GM18951 (cell line): ENCODE results near the gene PTPRG.

Source experiments
- POLR2A ChIP-seq: IDR thresholded peaks from 4 replicates; pipeline ENCODE4 v1.6.1; 2011; ENCODE audit warnings: mild to moderate bottlenecking; ENCODE audit not compliant: insufficient read length, insufficient read depth; ENCODE audit errors: extremely low read depth
- in situ Hi-C: fragments of 300-500 bp; cut with MboI; formaldehyde crosslinking; loops from one replicate; pipeline ENCODE4 v1.12.0; 2022; ENCODE audit warnings: low sequenced_read_pairs, mixed read lengths, inconsistent platforms; ENCODE audit not compliant: unreplicated experiment

Gene PTPRG

DNA sequence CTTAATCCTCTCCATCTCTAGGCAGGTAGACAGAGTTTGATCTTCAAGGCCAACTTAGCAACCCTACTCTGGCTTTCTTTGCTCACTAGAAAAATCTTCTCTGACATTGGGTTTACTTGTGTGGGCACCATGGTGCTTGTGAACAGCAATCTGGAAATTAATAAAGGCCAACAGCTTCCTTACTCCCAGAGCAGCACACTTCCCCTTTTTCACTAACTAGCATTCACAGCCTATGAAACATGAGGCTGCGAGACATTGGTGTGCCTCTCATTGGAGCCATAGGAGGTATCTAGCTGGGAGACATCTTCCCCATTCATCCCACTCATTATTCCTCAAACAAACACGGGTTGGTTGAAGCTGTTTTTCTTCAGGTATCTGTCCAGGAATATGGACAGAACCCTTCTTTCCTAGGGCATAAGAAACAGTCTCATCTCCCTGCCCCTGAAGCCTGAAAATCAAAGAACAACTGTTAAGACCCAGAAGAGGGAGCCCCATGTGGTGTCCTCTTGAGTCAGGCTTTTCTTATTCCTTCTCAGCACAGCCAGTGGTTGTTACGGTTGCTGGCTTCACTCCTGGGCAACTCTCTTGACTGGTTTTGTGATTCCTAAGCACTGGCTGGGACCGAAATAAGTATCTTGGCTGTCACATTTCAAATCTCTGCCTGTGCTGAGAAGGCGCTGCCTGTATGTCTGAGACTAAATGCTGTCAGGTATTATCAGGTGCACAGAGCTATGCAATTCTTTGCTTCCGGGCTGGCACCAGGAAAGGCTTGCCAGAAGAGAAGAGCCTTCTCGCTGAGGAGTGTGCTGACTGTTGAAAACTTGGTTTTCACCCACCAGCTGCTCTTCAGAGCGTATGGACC, 617.6 kb downstream of the PTPRG start:
- in situ Hi-C loops = loop anchor here (25.0 kb wide), 1 partner anchor 317 kb away; no protein-coding TSS in a partner anchor
- no peak for TF ChIP-seq POLR2A

DNA sequence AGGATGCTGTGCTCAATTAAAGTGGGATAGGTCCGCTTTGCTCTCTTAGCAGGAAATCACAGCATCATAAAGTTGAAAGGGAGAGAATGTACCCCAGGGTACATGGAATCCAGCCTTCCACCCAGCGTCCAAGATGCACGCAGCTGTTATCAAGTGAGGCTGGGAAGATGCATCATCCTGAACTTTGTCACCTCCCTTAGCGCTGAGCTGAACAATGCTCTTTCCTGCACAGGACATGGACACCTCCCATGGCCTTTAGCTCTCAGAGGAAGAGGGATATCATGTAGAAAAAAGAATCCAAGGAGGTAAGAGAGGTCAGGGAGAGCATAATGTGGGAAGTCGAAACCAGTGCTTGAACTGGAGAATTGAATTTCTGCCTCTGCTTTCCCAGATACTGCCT, 619.1 kb downstream of the PTPRG start:
- in situ Hi-C loops = loop anchor here (25.0 kb wide), 1 partner anchor 318 kb away; no protein-coding TSS in a partner anchor
- no peak for TF ChIP-seq POLR2A

DNA sequence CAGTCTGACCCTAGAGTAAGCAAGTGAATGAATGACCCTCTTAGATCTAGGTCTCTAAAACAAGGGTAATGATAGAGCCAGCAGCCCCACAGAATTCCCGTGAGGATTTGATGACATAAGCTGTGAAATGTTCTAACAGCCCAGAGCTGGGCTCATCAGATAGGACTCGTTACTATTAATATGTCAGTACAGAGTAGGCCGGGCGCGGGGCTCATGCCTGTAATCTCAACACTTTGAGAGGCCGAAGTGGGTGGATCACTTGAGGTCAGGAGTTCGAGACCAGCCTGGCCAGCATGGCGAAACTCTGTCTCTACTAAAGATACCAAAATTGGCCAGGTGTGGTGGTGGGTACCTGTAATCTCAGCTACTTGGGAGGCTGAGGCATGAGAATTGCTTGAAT, 621.7 kb downstream of the PTPRG start:
- in situ Hi-C loops = loop anchor here (25.0 kb wide), 1 partner anchor 321 kb away; no protein-coding TSS in a partner anchor
- no peak for TF ChIP-seq POLR2A

DNA sequence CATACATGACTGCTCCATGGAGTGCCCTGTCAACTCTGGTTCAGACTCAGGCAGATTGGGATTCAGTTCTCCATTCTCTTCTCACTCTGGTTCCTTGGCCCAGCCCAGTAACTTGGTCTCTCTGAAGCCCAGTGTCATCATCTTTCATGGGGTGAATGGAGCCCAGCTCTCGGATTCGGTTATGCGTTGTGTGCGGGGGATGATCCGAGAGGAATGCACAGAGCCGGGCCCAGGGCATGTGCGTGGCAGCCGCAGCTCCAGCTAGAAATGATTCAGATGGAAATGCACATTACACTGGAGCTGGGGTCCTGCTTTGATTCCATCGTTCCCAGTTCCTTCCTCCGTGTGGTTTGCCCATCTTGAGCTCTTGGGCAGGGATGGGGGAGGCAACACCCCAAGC, 622.6 kb downstream of the PTPRG start:
- in situ Hi-C loops = loop anchor here (25.0 kb wide), 1 partner anchor 322 kb away; no protein-coding TSS in a partner anchor
- TF ChIP-seq POLR2A = no peak

DNA sequence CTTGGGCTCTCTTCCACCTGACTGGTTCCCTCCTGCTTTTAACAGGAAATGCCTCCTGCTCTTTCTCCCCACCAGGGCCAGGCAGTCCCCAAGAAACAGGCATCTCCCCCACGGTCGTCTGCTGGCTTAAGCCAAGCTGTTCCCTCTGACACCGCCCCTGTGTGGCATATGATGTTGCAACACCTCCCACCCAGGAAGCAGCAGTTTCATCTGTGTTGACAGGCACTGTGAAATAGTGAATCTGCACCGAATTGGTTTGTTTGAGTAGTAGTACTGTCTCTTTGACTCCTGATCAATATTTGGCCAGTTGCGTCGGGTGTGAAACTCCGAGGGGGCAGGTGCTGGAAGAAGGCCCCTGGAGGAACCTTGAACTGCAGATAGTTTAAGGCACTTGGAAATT, 623.2 kb downstream of the PTPRG start:
- in situ Hi-C loops = loop anchor here (25.0 kb wide), 1 partner anchor 322 kb away; no protein-coding TSS in a partner anchor
- TF ChIP-seq POLR2A = no peak

DNA sequence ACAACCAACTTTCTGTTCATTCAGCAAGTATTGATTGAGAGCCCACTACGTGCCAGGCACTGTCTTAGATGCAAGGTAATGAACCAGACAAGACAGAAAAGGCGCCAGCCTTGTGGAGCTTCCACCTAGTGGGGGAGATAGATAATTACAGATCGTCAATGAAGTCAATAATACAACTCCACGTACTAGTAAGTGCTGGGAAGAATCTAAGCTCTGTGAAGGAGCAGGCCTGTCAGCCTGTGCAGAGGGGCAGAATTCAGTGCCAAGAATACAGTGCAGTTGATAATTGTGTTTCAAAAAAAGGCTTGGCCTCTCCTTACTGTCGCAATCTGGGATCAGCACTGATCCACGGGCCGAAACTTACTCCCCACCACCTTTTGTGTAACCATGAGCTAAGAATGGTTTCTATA, 625.7 kb downstream of the PTPRG start:
- in situ Hi-C loops = loop anchor here (25.0 kb wide), 1 partner anchor 325 kb away; no protein-coding TSS in a partner anchor
- TF ChIP-seq POLR2A = no peak

DNA sequence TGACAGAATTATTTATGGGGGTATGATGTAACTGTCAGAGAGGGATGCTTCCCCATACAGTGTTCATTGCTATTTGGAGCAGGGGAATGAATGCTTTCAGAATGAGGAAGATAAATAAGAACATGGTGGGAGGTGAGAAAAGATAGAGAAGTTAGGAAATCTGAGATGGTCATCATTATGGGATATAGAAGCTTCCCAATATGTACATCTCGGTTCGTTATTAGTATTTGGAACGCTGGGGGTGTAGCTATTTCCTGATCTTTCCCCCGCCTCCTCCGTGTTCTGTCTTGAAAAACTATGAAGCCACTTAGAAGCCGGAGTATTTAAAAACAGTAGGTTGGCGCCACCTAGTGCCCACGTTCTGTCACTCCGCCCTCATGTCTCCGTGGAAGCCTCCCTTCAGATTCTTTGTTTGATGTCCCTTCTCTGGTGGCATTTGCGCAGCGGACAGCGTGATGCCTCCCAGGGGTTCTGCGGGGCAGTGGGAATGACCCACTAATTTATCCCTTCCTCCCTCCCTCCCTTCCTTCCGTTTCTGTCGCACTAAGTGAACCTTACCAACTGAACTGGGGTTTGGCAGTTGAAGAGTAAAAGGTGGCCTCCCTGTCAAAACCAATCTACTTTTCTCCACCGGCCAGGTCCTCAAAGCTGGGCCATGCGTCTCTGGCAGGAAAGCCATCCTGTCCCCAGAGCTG, 627.5 kb downstream of the PTPRG start:
- TF ChIP-seq POLR2A = no peak
- in situ Hi-C loops = loop anchor here (25.0 kb wide), 1 partner anchor 327 kb away; no protein-coding TSS in a partner anchor

DNA sequence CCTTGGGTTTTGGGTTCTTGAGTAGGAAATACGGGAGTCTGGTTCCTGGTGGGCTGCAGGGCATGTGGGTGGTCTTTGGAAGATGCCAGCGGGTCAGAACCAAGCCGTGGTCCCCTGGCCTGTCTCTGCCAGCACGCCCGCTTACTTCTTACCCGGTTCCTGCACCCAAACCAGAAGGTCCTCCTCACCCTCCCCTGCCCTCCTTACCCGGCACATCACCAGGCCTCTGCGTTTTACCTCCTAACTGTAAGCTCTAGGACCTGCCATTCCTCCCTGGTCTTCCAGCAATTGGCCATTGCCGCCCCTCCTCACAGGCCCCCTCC, 628.0 kb downstream of the PTPRG start:
- in situ Hi-C loops = loop anchor here (25.0 kb wide), 1 partner anchor 327 kb away; no protein-coding TSS in a partner anchor

DNA sequence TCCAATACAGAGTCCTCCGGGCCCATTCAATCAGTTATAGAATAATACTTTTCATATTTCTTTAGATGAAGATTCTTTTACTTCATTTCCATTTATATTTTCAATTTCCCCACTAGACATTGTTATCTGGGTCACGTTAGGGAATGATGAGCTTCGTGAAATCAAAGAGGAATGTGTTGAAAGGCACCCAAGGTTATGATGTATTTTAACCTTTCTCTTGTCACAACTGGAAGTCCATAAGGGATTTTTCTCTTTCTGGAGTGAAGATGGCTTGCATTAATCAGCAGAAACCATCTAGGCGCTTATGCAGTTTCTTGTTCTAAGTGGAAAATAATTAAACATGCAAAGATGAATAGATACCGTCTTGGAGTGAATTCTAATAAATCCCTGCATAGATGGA, 631.5 kb downstream of the PTPRG start:
- no peak for TF ChIP-seq POLR2A
- in situ Hi-C loops = loop anchor here (25.0 kb wide), 1 partner anchor 331 kb away; no protein-coding TSS in a partner anchor

More for the DNA sequence above, 628.0 kb downstream of the PTPRG start:
- no peak for TF ChIP-seq POLR2A

DNA sequence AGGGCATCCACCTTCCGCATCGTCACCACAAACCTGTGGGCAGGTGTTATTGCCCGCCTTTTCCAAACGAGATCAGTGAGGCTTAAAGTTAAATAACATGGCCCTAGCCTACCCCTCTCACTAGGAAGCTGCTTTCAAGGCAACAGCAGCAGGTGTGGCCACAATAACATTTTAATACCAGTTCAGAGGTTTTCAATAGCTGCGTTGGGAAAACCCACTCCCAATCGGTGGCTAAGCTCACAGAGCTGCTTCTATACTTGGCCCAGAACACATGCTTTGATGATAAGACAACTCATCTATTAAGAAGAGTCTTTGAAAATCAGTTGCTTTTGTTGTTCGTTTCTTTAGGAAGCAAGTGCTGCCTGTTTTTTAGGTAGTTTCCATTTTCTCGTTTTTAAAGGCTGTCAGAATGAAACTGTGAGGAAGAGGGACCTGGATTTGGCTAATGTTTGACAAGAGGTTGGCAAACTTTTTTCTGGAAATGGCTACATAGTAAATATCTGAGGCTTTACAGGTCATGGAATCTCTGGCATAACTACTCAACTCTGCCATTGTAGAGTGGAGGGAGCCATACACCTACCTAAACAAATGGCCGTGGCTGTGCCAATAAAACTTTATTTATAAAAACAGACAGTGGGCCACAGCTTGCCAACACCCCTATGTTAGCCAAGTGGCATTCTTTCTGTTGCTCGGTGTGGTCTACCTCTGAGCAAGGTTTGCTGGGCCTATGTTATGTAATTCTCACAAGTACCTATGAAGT, 632.4 kb downstream of the PTPRG start:
- in situ Hi-C loops = loop anchor here (25.0 kb wide), 1 partner anchor 331 kb away; no protein-coding TSS in a partner anchor

DNA sequence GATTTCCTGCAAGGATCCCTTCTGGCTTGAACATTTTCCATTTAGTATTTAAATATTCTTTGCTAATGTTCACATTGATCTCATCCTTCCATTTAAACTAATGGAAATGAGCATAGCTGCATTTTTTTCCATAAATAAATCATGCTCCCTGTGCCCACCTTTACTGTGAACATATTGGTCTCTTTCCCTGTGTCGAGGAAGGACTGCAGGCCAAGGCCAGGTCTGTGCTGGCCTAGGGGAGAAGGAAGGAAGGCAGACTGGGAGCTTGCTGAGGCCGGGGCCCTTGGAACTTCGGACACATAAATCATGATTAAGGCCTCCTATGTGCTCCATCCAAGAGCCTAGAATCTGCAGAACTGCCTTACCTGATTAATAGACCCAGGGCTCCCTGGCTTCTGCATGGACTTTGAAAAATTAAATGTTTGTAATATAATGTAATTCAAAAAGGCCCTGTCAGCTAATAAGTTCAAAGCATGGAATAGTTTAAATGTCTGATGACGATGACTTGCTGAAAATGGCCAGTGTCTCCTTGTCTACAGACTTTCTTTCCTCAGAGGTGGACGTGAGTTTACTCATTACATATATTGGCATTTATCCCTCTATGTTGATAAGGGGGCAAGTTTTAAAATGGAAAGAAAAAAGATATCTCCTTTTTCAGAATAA, 636.1 kb downstream of the PTPRG start:
- no peak for TF ChIP-seq POLR2A
- in situ Hi-C loops = loop anchor here (25.0 kb wide), 1 partner anchor 335 kb away; no protein-coding TSS in a partner anchor

More for the DNA sequence above, 632.4 kb downstream of the PTPRG start:
- no peak for TF ChIP-seq POLR2A

DNA sequence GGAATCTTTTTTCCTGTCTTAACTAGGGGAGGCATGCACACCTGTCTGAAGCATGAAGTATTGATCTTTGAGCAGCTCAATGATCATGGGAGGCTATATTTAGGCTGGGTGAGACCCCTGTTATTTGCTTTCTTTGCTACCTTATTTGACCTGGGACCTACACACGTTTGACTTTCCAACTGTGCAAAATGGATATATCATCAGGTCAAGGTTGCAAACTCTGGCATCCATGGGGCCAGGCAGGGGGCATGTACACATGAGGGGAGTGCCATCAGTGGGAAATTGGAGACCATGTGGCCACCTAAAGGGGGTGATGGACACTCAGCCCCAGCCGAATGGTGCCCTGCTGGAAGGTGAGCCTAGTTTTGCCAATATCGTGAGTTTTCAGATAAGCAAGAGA, 637.8 kb downstream of the PTPRG start:
- in situ Hi-C loops = loop anchor here (25.0 kb wide), 1 partner anchor 337 kb away; no protein-coding TSS in a partner anchor
- TF ChIP-seq POLR2A = no peak
